Measurements from ENCODE around the gene TRIM63.
A peak's percentile ranks its signal among the peaks of the same experiment; 100 is the strongest.

Gene TRIM63

GRCh38 chr1:26032656-26033357, 34.6 kb downstream of the TRIM63 start:
- DNase-seq = no peak

GRCh38 chr1:26031611-26032220, 35.7 kb downstream of the TRIM63 start:
- DNase-seq = no peak

GRCh38 chr1:26031196-26031595, 36.2 kb downstream of the TRIM63 start:
- DNase-seq = no peak

- no peak for DNase-seq
These were observed 37.5 kb downstream of the TRIM63 start for GRCh38 chr1:26029864-26030481.

- no peak for DNase-seq
These were observed 38.2 kb downstream of the TRIM63 start for GRCh38 chr1:26029054-26029863.

- no peak for DNase-seq
These were observed 38.9 kb downstream of the TRIM63 start for GRCh38 chr1:26028490-26028980.

- no peak for DNase-seq
These were observed 39.5 kb downstream of the TRIM63 start for GRCh38 chr1:26027716-26028489.

- DNase-seq = no peak
These were observed 41.9 kb downstream of the TRIM63 start for GRCh38 chr1:26025517-26025916.

- no peak for DNase-seq
These were observed 42.4 kb downstream of the TRIM63 start for GRCh38 chr1:26025060-26025459.

GRCh38 chr1:26023826-26024225, 43.6 kb downstream of the TRIM63 start:
- no peak for DNase-seq

GRCh38 chr1:26023009-26023408, 44.4 kb downstream of the TRIM63 start:
- DNase-seq = no peak

- no peak for DNase-seq
These were observed 45.0 kb downstream of the TRIM63 start for GRCh38 chr1:26022404-26022779.

GRCh38 chr1:26021647-26022403, 45.6 kb downstream of the TRIM63 start, which contains the start of gene EXTL1:
Gene EXTL1 (plus strand): TSS chr1:26021775. CDS start chr1:26022647, 872 bp downstream.
- no peak for DNase-seq

- no peak for DNase-seq
These were observed 46.3 kb downstream of the TRIM63 start for GRCh38 chr1:26020941-26021646.

GRCh38 chr1:26020330-26020768, 47.1 kb downstream of the TRIM63 start:
- no peak for DNase-seq

- no peak for DNase-seq
These were observed 47.7 kb downstream of the TRIM63 start for GRCh38 chr1:26019641-26020315.

- no peak for DNase-seq
These were observed 49.8 kb downstream of the TRIM63 start for GRCh38 chr1:26017606-26018005.

GRCh38 chr1:26016953-26017545, 50.4 kb downstream of the TRIM63 start:
- peak in 1 of 6 experiments; percentile 26 for DNase-seq

- DNase-seq = no peak
These were observed 51.0 kb downstream of the TRIM63 start for GRCh38 chr1:26016258-26016952.

All from stimulated activated naive CD4-positive, alpha-beta T cell (primary cell).